GM12892 (cell line): Measurements from ENCODE around the gene SMU1. TPM values are rescaled to one million over a fixed set of nuclear protein-coding genes. Genes with fewer than 3 reads are reported as not detected.

Experiments used
- DNase-seq: peaks from one replicate; pipeline ENCODE4 v3.0.0; 2011; ENCODE audit not compliant: insufficient read length
- FAIRE-seq: peaks from 2 replicates; lab custom pipeline; 2011; peaks lifted over from hg19 to GRCh38; lab: Jason Lieb, UNC
- POLR2A ChIP-seq: IDR thresholded peaks from 2 replicates; pipeline ENCODE4 v1.6.1; 2011; ENCODE audit warnings: low read depth, low read length, control low read depth
- POLR2AphosphoS5 ChIP-seq: IDR thresholded peaks from 2 replicates; pipeline ENCODE4 v1.6.1; 2011; ENCODE audit warnings: low read depth, low read length, control low read depth
- TAF1 ChIP-seq: IDR thresholded peaks from 2 replicates; pipeline ENCODE4 v1.6.1; 2011; ENCODE audit warnings: low read depth, mild to moderate bottlenecking, control low read depth, low read length, borderline replicate concordance
- polyA plus RNA-seq: library from polyadenylated mRNA; unstranded; fragments of >200 nt; gene quantifications from one replicate; pipeline ENCODE4 v1.2.1, GENCODE V29; 2012; ENCODE audit warnings: missing spikeins, inconsistent platforms; ENCODE audit not compliant: missing spikeins

Gene SMU1
- 19.1 TPM for polyA plus RNA-seq

DNA sequence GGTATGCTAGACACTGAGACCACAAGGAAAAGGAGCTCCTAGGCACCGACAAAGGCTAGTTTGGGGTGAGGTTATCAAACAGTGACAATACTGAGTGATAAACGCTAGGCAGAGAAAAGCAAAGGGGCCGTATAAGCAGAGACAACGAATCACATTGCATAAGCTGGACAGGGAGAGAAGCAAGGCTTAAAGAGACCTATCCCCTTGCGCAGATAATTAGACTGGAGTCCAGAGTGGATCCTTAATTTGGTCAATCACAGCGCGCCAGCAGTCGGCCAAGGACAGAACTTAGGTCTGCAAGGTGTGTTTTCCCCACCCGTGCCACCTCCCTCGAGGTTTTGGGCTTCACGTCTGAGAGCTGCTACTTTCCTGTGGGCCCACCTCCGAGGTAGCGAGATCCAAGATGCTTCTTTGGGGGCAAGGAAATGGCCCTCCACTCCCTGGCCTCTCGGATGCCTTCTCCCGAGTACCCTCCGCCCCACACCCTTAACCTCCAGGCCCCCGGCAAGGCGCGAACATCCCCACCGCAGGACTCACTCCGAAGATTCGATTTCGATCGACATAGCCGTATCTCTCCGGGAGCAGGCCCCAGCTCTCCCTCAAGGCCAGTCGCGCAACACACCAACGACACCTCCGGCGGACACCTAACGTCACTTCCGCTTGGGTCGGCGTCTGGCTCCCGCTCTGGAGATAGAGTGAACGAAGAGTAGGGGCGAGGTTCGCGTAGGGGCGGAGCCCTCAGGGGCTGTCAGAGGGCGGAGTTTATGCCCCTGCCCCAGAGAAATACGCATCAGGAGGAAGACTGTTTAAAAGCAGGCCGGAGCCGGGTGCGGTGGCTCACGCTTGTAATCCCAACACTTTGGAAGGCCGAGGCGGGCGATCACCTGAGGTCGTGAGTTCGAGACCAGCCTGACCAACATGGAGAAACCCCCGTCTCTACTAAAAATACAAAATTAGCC lies at the start of gene SMU1:
Gene SMU1 (minus strand): TSS at position 629 of the 959 bp plus-strand sequence. CDS start 66 bp downstream, at position 563.
- FAIRE-seq (peak; percentile 97), DNase-seq (peak; percentile 90)
- TF ChIP-seq POLR2AphosphoS5 (peak; percentile 82), POLR2A (peak; percentile 79), TAF1 (peak; percentile 38; the same call in 1 of the 2 replicates)

DNA sequence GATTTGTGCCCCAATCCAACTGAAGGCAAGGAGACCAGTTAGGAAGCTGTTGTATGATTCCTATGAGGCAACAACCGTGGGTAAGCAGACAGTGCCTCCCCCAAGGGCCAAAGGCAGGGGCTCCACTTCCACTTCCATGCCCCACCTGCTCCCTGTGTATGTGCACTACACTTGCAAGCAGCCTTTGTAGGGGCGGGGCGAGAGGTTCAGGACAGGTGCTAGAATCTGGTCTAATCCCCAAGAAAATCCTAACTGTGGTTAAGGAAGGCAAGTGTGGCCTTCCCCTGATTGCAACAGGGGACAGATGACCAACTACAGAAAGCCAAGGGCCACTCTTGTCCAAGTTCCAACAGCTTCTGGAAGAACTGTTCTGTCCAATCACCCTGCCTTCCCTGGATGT lies 49.0 kb upstream of the SMU1 start:
- TF ChIP-seq TAF1 (no peak), POLR2A (no peak), POLR2AphosphoS5 (no peak)
- DNase-seq (no peak), FAIRE-seq (peak; percentile 61)

DNA sequence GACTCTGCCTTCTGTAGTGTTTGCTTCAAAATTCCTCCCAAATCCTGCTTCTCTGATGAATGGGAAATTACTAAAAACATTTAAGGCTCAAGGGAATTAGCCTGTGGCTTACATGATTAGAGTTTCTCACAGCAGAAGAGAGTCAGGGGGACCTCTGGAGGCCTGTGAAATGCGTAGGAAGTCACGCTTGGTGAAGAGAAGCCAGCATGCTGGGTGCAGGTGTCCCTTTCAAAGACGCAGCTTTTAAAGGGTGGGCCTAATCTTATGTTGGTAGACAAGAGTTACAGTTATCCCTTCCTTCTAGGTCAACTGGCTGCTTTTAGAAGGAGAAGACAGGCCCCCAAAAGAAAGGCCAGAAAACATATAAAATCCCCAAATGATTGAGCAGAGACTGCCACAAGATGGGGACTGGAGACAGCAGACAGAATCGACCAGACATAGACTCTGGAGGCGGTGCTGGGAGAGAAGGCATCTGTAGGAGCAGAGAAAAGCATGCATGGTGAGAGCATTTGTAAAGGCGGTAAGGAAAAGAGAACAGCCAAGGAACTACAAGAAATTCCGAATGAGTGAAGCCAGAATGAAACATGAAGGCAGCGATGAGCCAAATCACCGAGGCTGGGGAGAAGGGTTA lies 48.4 kb upstream of the SMU1 start:
- TF ChIP-seq POLR2A (no peak), TAF1 (no peak)
- FAIRE-seq = peak; percentile 30
- no peak for DNase-seq

DNA sequence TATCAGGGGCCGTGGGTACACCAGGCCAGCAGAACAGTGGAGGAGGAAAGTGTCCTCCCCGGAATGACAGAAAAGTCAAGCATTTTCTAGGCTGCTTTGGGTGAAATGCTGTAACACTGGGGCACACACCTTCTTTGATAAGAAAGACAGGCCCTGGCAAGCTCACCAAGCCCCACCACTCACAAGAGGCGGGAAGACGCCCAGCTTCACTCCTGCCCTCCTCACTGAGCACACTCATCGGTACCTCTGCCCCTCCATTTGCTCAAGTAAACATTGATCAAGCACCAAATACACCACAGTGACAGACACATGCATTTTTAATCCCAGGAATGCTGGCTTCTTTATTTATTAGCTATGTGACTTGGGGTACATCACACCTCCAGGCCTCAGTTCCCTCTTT lies 47.6 kb upstream of the SMU1 start:
- TF ChIP-seq TAF1 (no peak), POLR2A (no peak), POLR2AphosphoS5 (no peak)
- DNase-seq (no peak), FAIRE-seq (no peak)

DNA sequence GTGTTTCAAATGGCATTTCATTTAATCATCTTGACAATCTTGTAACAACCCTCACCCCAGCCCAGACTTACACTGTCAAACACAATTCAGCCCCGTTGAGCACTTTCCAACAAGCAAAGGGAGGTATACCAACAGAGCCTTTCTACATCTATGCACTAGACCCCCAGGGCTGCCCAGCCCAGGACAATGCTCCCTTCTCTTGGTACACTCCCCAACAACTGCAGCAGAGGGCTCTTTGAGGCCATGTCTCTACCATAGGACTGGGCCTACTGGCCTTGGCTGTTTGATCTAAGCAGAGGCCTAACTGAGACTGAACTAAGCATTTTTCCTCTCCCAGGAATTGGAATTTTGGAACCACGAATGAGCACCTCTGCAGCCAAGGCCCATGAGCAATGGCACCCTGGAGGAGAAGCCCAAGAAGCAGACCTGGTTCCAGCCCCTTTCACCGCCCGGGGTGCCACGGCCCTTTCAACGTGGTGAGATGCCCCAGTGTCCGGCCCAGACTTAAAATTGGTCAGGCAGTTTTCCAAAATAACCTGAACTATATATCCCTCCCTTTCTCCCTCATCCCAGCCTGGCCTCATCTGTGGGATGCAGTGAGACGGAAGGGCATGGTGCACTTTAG lies 47.0 kb upstream of the SMU1 start:
- DNase-seq (no peak), FAIRE-seq (no peak)
- no peak for TF ChIP-seq TAF1
- TF ChIP-seq POLR2AphosphoS5 = no peak
- TF ChIP-seq POLR2A = no peak

DNA sequence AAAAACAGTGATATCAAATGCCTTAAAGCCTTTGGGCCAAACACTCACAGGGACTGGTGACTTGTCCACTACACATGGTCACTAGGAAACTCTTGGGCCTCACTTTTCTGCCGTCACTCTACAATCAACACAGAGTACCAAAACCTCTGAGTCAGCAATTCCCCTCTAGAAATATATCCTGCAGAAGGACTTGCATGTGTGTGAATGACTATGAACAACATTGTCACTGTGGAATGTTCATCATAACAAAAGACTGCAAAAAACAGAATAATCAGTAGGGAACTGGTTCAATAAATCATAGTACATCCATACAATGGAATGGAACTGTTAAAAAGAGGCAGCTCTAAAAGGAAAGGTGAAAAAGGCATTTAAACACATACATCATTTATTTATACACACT lies 44.1 kb upstream of the SMU1 start:
- FAIRE-seq (no peak), DNase-seq (no peak)
- TF ChIP-seq POLR2AphosphoS5 (0 out of 2 replicates have a peak, but pooled peaks have one; percentile 3), POLR2A (no peak), TAF1 (no peak)

DNA sequence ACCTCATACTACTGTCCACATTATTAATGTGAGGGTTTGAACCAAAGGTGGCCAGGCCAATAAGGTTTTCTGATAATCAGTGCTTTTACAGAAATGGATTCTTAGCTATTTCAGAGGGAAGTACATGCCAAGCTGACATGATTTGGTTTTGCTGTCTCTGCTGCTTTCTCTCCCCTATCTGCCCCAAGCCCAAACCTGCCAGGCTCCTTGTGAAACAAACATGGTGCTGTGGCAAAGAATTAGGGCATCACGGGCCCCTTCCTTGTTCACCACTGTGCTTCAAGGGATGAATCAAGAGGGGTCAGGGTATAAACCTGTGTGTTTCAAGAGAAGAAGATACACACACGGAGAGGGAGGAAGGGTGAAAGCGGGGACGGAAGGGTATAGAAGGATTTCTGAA lies 41.3 kb upstream of the SMU1 start:
- no peak for FAIRE-seq
- TF ChIP-seq POLR2A (no peak), TAF1 (no peak), POLR2AphosphoS5 (no peak)
- no peak for DNase-seq

DNA sequence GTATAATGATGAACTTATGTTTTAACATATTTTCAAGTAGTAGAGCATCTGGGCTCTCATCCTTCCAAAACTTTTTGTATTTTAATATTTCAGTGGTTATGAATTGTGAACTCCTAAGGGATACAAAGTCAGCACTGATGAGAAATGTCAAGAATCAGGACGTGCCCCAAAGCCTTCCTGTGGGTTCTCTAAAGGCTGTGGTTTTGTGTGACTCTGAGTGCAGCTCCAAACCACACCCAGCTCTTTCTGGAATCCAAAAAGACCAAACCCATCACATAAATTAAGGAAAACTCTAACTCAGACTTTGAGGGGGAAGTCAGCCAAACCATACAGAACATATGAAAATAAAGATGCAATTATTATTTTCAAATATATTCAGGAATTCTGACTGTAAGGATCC lies 40.8 kb upstream of the SMU1 start:
- DNase-seq = no peak
- no peak for FAIRE-seq
- TF ChIP-seq POLR2AphosphoS5 = no peak

DNA sequence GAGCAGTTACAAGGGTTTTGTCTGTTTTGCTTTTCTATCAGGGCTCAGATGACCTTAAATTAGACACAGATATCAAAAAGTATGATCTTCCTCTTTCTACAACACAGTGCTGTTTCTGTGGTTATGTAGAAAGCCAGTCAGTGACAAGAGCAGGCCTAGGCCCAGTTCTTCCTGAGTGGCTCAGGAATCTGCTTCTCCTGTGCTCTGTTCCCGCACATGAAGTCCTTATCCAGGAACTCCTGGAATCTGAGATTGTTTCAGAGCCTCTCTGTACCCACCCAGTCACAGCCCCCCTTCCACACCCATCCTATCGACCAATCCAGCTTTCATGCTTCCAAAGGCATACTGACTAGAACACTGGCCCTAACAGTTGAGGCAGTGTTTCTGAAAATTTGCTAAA lies 40.4 kb upstream of the SMU1 start:
- FAIRE-seq = no peak
- no peak for TF ChIP-seq POLR2AphosphoS5
- no peak for TF ChIP-seq TAF1
- no peak for TF ChIP-seq POLR2A
- no peak for DNase-seq

DNA sequence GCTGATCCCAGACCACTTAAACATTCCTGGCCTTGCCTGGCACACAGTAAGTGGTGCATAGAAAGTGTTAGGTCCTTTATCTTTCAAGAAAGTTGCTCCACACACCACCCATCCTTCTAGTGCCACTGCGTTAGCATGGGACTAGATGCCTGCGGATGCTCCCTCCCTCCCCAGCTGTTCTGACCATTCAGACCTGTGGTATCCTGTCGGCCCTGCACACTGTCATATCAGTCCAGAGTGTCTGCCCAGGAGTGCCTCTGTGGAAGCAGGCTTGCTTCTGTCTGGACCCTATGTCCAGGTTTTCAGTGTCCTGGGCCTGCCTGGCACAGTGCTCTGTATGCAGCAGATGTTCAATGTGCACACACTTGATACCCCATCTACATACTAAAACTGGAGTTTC lies 38.3 kb upstream of the SMU1 start:
- TF ChIP-seq POLR2A (no peak), TAF1 (no peak), POLR2AphosphoS5 (no peak)
- FAIRE-seq = no peak

DNA sequence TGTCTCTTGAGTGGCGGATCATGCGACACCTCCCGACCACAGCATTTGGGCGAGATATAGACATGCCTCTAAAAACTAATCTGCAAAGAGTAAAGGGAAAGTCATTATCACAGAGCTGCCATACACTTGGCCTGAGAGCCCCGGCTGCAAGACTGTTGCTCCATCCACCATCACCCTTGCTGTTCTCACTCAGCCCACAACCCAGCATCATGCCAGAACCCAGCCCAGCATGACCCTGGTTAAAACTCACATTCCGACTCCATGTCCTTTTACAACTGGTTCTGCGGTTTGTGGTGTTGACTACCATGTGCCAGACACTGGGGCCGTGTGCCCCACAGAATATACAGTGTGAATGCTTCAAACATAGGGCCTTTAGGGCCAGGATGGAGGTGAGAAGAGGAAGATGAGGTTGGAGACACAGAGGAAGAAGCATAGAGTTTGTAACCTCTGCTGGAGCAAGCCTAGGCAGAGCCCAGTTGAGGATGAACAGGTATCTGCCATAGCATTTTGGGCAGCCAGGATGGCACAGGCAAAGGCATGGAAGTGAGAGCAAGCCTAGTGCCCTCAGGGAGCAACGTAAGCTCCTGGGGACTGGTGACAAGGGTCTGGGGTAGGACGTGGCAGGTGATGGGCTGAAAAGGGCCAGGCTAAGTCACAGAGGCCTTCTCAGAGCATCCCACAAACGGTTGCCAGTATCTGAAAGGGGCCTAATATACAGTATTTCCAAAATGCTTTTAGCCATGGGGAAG lies 37.5 kb upstream of the SMU1 start:
- FAIRE-seq = no peak
- DNase-seq = no peak
- no peak for TF ChIP-seq TAF1

More for the DNA sequence above, 38.3 kb upstream of the SMU1 start:
- no peak for DNase-seq
